Nephron progenitor cell (in vitro differentiated cells): Measurements from ENCODE around the gene AGTRAP.

ENCODE experiments used
- DNase-seq: peaks from one replicate; pipeline ENCODE4 v3.0.0; 2021
- H3K27ac Mint-ChIP-seq: 2 replicates; pipeline ENCODE4 v1.8.0; 2021; ENCODE audit warnings: mild to moderate bottlenecking, moderate library complexity, mixed read lengths
- H3K27me3 Mint-ChIP-seq: 2 replicates; pipeline ENCODE4 v1.8.0; 2021; ENCODE audit warnings: mild to moderate bottlenecking, low read depth, mixed read lengths; ENCODE audit not compliant: poor library complexity
- H3K36me3 Mint-ChIP-seq: 2 replicates; pipeline ENCODE4 v1.8.0; 2021; ENCODE audit warnings: low read depth, mixed read lengths
- H3K4me1 Mint-ChIP-seq: 2 replicates; pipeline ENCODE4 v1.8.0; 2021; ENCODE audit warnings: mixed read lengths
- H3K4me3 Mint-ChIP-seq: 2 replicates; pipeline ENCODE4 v1.8.0; 2021; ENCODE audit warnings: mild to moderate bottlenecking, moderate library complexity, mixed read lengths
- H3K9me3 Mint-ChIP-seq: 2 replicates; pipeline ENCODE4 v1.8.0; 2021; ENCODE audit warnings: mild to moderate bottlenecking, moderate library complexity, mixed read lengths
- TF ChIP-seq, protein P1 (sequence below): fragments of 200-600 bp; sonication (generic); IDR thresholded peaks from 2 replicates; pipeline ENCODE4 v1.5.0; 2021; ENCODE audit warnings: antibody characterized with exemption

Gene AGTRAP, protein sequence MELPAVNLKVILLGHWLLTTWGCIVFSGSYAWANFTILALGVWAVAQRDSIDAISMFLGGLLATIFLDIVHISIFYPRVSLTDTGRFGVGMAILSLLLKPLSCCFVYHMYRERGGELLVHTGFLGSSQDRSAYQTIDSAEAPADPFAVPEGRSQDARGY

DNA sequence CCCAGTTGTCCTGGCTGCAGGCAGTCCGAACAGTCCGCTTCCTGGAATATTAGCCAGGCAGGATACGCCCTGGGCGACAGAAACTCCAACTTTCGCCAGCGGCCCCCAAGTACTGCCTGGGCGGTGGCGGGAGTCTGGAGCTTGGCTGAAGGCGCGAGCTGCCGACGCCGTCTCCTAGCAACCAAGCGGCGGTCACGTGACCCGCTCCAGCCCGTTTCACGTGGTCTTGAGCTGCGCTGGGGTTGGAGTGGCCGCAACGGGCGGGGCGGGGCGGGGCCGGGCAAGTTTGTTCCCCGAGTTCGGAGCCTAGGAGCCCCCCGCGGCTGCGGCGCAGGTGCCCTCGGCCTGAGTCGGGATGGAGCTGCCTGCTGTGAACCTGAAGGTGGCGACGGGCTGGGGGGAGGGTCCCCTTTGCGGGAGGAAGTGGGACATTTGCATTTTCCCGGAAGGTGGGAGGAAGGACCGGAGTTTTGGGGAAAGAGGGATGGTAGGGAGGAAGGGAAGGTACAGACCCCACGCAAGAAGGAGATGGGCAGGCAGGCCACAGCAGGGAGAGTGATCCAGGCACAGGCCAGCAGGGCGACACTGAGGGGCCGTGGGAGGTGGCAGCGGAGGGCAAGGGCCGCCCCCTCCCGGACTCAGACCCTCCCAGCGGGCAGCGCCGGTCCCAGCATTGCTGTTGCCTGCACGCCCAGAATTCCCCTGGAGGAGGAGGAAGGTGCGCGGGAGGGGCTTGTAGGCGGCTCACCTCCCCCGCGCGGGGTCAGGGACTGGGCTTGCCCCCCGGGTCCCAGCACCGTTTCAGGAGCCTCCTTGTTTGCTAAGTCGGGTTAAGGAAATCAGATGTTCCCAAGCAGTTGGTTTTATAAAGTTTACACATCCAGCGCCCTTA is at the start of gene AGTRAP:
TSS of gene AGTRAP (plus strand) at position 283 of the 892 bp plus-strand sequence. CDS start at position 356, 73 bp downstream.
- Mint-ChIP-seq H3K4me1 (peaks cover 60% of the 10 kb centered on the region), H3K4me3 (peak within 1 kb of the TSS; percentile 92), H3K27ac (no peak within 1 kb of the TSS), H3K9me3 (no peaks in the 10 kb centered on the region), H3K36me3 (no peaks in the 10 kb centered on the region), H3K27me3 (no peaks in the 10 kb centered on the region)
- DNase-seq = peak; percentile 97
- TF ChIP-seq, protein P1, sequence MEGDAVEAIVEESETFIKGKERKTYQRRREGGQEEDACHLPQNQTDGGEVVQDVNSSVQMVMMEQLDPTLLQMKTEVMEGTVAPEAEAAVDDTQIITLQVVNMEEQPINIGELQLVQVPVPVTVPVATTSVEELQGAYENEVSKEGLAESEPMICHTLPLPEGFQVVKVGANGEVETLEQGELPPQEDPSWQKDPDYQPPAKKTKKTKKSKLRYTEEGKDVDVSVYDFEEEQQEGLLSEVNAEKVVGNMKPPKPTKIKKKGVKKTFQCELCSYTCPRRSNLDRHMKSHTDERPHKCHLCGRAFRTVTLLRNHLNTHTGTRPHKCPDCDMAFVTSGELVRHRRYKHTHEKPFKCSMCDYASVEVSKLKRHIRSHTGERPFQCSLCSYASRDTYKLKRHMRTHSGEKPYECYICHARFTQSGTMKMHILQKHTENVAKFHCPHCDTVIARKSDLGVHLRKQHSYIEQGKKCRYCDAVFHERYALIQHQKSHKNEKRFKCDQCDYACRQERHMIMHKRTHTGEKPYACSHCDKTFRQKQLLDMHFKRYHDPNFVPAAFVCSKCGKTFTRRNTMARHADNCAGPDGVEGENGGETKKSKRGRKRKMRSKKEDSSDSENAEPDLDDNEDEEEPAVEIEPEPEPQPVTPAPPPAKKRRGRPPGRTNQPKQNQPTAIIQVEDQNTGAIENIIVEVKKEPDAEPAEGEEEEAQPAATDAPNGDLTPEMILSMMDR = no peak

DNA sequence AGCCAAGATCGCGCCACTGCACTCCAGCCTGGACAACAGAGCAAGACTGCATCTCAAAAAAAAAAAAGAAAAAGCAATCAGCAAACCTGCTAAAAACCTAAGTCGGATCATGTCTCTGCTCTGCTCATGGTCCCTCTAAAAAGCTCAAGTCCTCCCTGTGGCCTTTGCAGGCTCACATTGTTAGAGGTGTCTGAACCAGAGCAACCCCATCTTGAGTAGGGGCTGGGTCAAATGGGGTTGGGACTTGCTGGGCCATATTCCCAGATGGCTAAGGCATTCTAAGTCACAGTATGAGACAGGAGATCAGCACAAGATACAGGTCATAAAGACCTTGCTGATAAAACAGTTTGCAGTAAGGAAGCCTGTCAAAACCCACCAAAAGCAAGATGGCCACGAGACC is 47.4 kb upstream of the AGTRAP start:
- Mint-ChIP-seq H3K9me3 (no peaks in the 10 kb centered on the region), H3K27ac (no peak overlapping the region), H3K36me3 (no peaks in the 10 kb centered on the region), H3K4me3 (no peak overlapping the region), H3K27me3 (peaks cover 26% of the 10 kb centered on the region), H3K4me1 (peaks cover 59% of the 10 kb centered on the region)
- no peak for DNase-seq
- TF ChIP-seq, protein P1 = no peak

DNA sequence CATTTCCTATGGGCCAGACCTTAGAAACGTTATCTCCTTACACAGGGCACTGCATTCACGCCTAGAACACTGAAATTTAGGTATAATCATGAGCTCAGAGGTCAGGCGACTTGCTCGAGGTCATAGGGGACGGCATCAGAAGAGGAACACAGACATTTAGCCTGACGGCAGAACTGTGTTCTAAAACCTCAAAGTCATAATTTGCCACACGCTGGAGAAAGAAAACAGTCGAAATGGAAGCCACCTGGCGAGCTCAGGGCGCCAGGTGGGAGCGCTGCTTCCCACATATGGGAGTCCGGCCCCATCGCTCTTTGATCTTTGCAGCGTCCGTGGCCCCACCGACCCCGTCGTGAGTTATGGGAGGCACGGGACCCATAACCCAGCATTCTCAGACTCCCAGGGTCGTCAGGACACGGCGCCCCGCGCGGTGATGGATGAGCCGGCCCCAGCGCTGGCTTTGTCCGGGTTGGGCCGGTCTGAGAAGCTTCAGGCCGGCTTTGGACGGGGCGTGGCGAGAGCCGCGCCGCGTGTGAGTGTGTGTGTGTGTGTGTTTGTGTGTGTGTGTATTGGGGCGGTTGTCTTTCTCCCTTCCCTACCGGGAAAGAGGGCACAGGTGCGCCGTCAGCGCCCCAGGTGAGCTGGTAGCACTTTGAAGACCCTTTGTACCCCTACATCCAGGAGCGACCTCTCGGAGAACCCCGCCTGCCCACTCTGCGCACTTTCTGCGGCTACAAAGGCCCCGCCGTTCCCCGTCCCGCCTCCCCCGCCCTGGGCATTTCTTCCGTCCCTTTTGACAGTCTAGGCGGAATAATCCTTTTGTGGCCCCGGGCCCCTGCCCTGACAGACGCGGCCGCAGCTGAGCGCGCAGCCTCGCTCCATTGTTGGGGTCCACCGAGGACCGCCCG is 45.3 kb upstream of the AGTRAP start:
- Mint-ChIP-seq H3K27ac (peak overlapping the region; percentile 98), H3K27me3 (peaks cover 36% of the 10 kb centered on the region), H3K9me3 (no peaks in the 10 kb centered on the region), H3K4me1 (peaks cover 50% of the 10 kb centered on the region), H3K4me3 (peak overlapping the region; percentile 94), H3K36me3 (no peaks in the 10 kb centered on the region)
- TF ChIP-seq, protein P1 = no peak
- DNase-seq = peak; percentile 87

DNA sequence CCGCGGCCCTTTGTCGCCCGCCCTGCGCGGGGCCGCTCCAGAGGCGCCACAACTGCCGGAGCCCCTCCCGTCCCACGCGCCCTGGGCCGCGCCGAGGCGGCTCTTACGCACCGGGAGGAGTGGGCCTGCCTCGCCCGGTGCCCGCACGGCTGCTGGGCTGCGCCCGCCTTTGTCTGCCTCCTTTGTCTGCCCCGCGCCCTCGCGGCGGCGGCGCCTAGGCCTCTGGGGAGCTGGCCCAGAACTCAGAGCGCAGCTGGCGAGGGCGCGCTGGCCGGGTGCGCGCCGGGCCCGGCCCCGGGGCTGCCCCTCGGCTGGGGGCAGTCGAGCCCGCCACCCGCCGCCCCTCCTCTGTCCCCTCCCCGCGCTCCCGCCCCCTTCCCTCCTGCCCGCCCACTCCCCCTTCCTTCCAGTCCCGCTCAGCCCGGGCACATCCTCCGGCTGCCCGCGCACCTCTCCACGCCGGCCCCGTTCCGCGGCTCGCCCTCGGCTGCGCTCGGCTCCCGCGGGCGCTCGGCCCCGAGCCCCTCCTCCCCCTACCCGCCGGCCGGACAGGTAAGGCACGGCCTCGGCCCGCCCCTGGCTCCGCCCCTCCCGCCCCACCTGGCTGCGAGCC is 44.5 kb upstream of the AGTRAP start, which contains the start of gene DRAXIN:
TSS of gene DRAXIN (plus strand) at position 409 of the 613 bp plus-strand sequence. CDS start 14,549 bp downstream, outside the sequence.
- Mint-ChIP-seq H3K9me3 (no peaks in the 10 kb centered on the region), H3K4me3 (peak within 1 kb of the TSS; percentile 94), H3K27me3 (peaks cover 42% of the 10 kb centered on the region), H3K4me1 (peaks cover 45% of the 10 kb centered on the region), H3K36me3 (no peaks in the 10 kb centered on the region), H3K27ac (peak within 1 kb of the TSS; percentile 98)
- peak; percentile 79 for DNase-seq
- TF ChIP-seq, protein P1 = no peak

DNA sequence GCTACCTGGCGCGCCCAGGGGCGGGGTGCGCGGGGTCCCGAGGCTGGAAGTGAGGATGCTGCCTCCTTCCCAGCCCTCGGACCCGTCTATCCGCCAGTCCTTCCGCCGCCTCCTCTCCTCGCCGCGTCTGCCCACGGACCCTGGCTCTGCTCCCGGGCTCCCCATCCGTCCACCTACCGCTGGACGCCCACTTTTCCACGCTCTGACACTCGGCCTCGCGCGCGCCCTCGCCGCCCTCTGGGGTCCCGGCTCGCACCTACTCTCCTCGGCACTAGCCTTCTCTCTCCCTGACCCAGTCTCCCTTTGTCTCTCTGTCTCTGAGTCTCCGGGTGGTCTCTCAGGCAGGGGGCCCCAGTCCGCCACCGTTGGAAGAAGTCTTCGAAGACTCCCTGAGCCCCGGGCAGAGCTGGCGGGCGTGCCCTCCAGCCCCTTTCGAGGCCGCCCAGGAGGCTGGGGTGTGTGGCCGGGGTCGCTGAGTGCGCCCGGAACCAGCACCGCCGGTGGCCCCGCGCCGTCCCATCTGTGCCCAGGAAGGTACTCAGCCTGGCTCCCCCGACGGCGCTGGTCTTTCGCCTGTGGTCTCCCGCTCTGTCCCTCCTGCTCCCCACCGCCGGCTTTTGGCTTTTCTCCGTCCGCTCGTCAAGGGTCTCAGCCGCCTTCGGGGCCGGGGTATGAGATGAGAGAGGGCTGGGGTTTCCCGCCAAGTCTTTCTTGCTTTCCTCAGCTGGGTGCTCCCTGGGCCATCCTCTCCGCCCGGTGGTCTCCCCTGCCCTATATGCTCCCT is 43.8 kb upstream of the AGTRAP start:
- TF ChIP-seq, protein P1 = no peak
- peak overlapping the region; percentile 88 for H3K4me3 Mint-ChIP-seq
- H3K4me1 Mint-ChIP-seq = peaks cover 45% of the 10 kb centered on the region
- H3K27ac Mint-ChIP-seq = no peak overlapping the region
- peaks cover 45% of the 10 kb centered on the region for H3K27me3 Mint-ChIP-seq
- no peaks in the 10 kb centered on the region for H3K9me3 Mint-ChIP-seq
- peak; percentile 41 for DNase-seq
- no peaks in the 10 kb centered on the region for H3K36me3 Mint-ChIP-seq
